CD4-positive, alpha-beta T cell (primary cell): ENCODE data around the gene RAD51B. TPM values are rescaled to one million over a fixed set of nuclear protein-coding genes. Genes with fewer than 3 reads are reported as not detected.

Experiments
- ATAC-seq: fragments of 200-7000 bp; cut with Tn5 transposase; one replicate; pipeline ENCODE4 v1.10.0; 2022; ENCODE audit warnings: mild to moderate bottlenecking; ENCODE audit not compliant: poor library complexity
- CTCF ChIA-PET: fragments of 350-600 bp; sonication (Branson Sonifier 250); formaldehyde crosslinking; loops from one replicate; lab custom pipeline; 2021; ENCODE audit warnings: antibody characterized with exemption, inconsistent platforms; lab: Charles Lee
- POLR2A ChIA-PET: fragments of 350-600 bp; sonication (Branson Sonifier 250); formaldehyde crosslinking; loops from one replicate; lab custom pipeline; 2021; ENCODE audit warnings: antibody characterized with exemption, inconsistent platforms; lab: Charles Lee
- DNase-seq, 14 experiments: peaks; one replicate each; pipeline ENCODE4 v3.0.0-alpha.2; 2013 to 2020; ENCODE audit warnings: mixed read lengths in 2 of 14
- H3K27ac ChIP-seq, 2 donors: one replicate each; pipeline versions ENCODE4 v1.5.1 to v1.7.0; 2013; ENCODE audit warnings: low read length in 2 of 2, low read depth in 1 of 2, mild to moderate bottlenecking in 1 of 2
- H3K27me3 ChIP-seq, 2 experiments: 1 replicate in 1 of 2; 2 replicates in 1 of 2; pipeline versions ENCODE4 v1.6.1 to v1.7.0; 2013; ENCODE audit warnings: low read length in 2 of 2, control low read depth in 1 of 2, mild to moderate bottlenecking in 1 of 2, moderate library complexity in 1 of 2; ENCODE audit not compliant: insufficient read depth in 2 of 2, control insufficient read depth in 1 of 2
- H3K36me3 ChIP-seq: one replicate; pipeline ENCODE4 v1.6.1; 2013; ENCODE audit warnings: low read length, control low read depth; ENCODE audit not compliant: insufficient read depth
- H3K4me1 ChIP-seq: one replicate; pipeline ENCODE4 v1.6.1; 2013; ENCODE audit warnings: low read length, control low read depth; ENCODE audit not compliant: insufficient read depth
- H3K4me3 ChIP-seq: one replicate; pipeline ENCODE4 v1.5.1; 2013; ENCODE audit warnings: mild to moderate bottlenecking, low read length, moderate library complexity
- H3K9me3 ChIP-seq, 2 experiments: 1 replicate in 1 of 2; 2 replicates in 1 of 2; pipeline versions ENCODE4 v1.6.1 to v1.7.0; 2013; ENCODE audit warnings: low read length in 2 of 2, mild to moderate bottlenecking in 2 of 2, control low read depth in 1 of 2, moderate library complexity in 1 of 2; ENCODE audit not compliant: control insufficient read depth in 1 of 2, insufficient read depth in 1 of 2
- H3K27ac Mint-ChIP-seq: one replicate; pipeline ENCODE4 v1.8.0; 2020; ENCODE audit warnings: mixed read lengths
- H3K27me3 Mint-ChIP-seq: one replicate; pipeline ENCODE4 v1.8.0; 2021; ENCODE audit warnings: mixed read lengths
- H3K36me3 Mint-ChIP-seq: one replicate; pipeline ENCODE4 v1.8.0; 2021; ENCODE audit warnings: low read depth, mixed read lengths
- H3K4me1 Mint-ChIP-seq: one replicate; pipeline ENCODE4 v1.8.0; 2021; ENCODE audit warnings: low read depth, mixed read lengths
- H3K4me3 Mint-ChIP-seq: one replicate; pipeline ENCODE4 v1.8.0; 2020; ENCODE audit warnings: mild to moderate bottlenecking, mixed read lengths
- H3K9me3 Mint-ChIP-seq: one replicate; pipeline ENCODE4 v1.8.0; 2020; ENCODE audit warnings: mixed read lengths
- CTCF ChIP-seq: fragments of 200-600 bp; IDR thresholded peaks from one replicate; pipeline ENCODE4 v1.8.0; 2022; ENCODE audit warnings: antibody characterized with exemption, mild to moderate bottlenecking
- intact Hi-C, 2 experiments: fragments of 100-400 bp; cut with DNase I in 1 of 2; cut with micrococcal nuclease in 1 of 2; formaldehyde crosslinking; loops; one replicate each; pipeline versions ENCODE4 v1.15.1 to v1.9.0; 2023 to 2025; cut with DNase I, micrococcal nuclease
- total RNA-seq, 174 experiments: library from RNA in 2 of 174; stranded (reverse) in 2 of 174; gene quantifications; one replicate each; pipeline ENCODE4 v1.2.3 and lab custom pipeline; 2021 to 2026

RAD51B gene
- total RNA-seq, 2 experiments from 2014 or later = 18.4 to 20.0 TPM

GRCh38 chr14:67999290-67999689, 179.7 kb downstream of the RAD51B start:
- no peak overlapping the region for H3K4me3 ChIP-seq
- TF ChIP-seq CTCF = no peak
- H3K27ac Mint-ChIP-seq = no peak overlapping the region
- intact Hi-C loops = no loop called here
- H3K4me1 Mint-ChIP-seq = no peaks in the 10 kb centered on the region
- POLR2A ChIA-PET = no interaction called here
- no peaks in the 10 kb centered on the region for H3K27me3 ChIP-seq
- no peaks in the 10 kb centered on the region for H3K4me1 ChIP-seq
- no peaks in the 10 kb centered on the region for H3K36me3 Mint-ChIP-seq
- DNase-seq (no peak), ATAC-seq (no peak)
- no peaks in the 10 kb centered on the region for H3K9me3 ChIP-seq
- H3K4me3 Mint-ChIP-seq = no peak overlapping the region
- CTCF ChIA-PET = interaction anchor here (0.5 kb wide), 2 partner anchors 866 to 1749 kb away, joined by 3 to 4 read pairs; no protein-coding TSS in a partner anchor
- H3K27me3 Mint-ChIP-seq = no peaks in the 10 kb centered on the region
- no peak overlapping the region for H3K27ac ChIP-seq
- H3K9me3 Mint-ChIP-seq = no peaks in the 10 kb centered on the region
- no peaks in the 10 kb centered on the region for H3K36me3 ChIP-seq

- DNase-seq (no peak), ATAC-seq (no peak)
- H3K27me3 Mint-ChIP-seq = no peaks in the 10 kb centered on the region
- H3K27me3 ChIP-seq = no peaks in the 10 kb centered on the region
- no peaks in the 10 kb centered on the region for H3K9me3 ChIP-seq
- TF ChIP-seq CTCF = no peak
- intact Hi-C loops = no loop called here
- H3K27ac ChIP-seq = no peak overlapping the region
- H3K36me3 ChIP-seq = no peaks in the 10 kb centered on the region
- no peaks in the 10 kb centered on the region for H3K4me1 Mint-ChIP-seq
- POLR2A ChIA-PET = no interaction called here
- H3K4me3 ChIP-seq = no peak overlapping the region
- H3K4me3 Mint-ChIP-seq = no peak overlapping the region
- H3K27ac Mint-ChIP-seq = no peak overlapping the region
- no peaks in the 10 kb centered on the region for H3K4me1 ChIP-seq
- H3K36me3 Mint-ChIP-seq = no peaks in the 10 kb centered on the region
- no peaks in the 10 kb centered on the region for H3K9me3 Mint-ChIP-seq
- CTCF ChIA-PET = interaction anchor here (0.5 kb wide), 1 partner anchor 866 kb away, joined by 4 read pairs; no protein-coding TSS in a partner anchor
Measured at GRCh38 chr14:67999705-68000384, 180.3 kb downstream of the RAD51B start.

- no peaks in the 10 kb centered on the region for H3K4me1 Mint-ChIP-seq
- H3K27ac Mint-ChIP-seq = no peak overlapping the region
- H3K27me3 ChIP-seq = no peaks in the 10 kb centered on the region
- H3K36me3 ChIP-seq = no peaks in the 10 kb centered on the region
- ATAC-seq (no peak), DNase-seq (no peak)
- H3K4me3 ChIP-seq = no peak overlapping the region
- H3K9me3 Mint-ChIP-seq = no peaks in the 10 kb centered on the region
- CTCF ChIA-PET = no interaction called here
- TF ChIP-seq CTCF = no peak
- no peak overlapping the region for H3K27ac ChIP-seq
- POLR2A ChIA-PET = interaction anchor here (0.6 kb wide), 1 partner anchor 519 kb away, joined by 4 read pairs; no protein-coding TSS in a partner anchor
- H3K4me3 Mint-ChIP-seq = no peak overlapping the region
- H3K36me3 Mint-ChIP-seq = no peaks in the 10 kb centered on the region
- H3K4me1 ChIP-seq = no peaks in the 10 kb centered on the region
- no peaks in the 10 kb centered on the region for H3K27me3 Mint-ChIP-seq
- intact Hi-C loops = no loop called here
- H3K9me3 ChIP-seq = no peaks in the 10 kb centered on the region
Measured at GRCh38 chr14:68000511-68000910, 180.9 kb downstream of the RAD51B start.
